GM15510 (cell line): ENCODE data around the gene EYA3.

Experiments used
- POLR2A ChIP-seq: IDR thresholded peaks from 3 replicates; pipeline ENCODE4 v1.6.1; 2011; ENCODE audit warnings: borderline replicate concordance; ENCODE audit not compliant: insufficient read length; ENCODE audit errors: extremely low read depth

Gene EYA3

DNA sequence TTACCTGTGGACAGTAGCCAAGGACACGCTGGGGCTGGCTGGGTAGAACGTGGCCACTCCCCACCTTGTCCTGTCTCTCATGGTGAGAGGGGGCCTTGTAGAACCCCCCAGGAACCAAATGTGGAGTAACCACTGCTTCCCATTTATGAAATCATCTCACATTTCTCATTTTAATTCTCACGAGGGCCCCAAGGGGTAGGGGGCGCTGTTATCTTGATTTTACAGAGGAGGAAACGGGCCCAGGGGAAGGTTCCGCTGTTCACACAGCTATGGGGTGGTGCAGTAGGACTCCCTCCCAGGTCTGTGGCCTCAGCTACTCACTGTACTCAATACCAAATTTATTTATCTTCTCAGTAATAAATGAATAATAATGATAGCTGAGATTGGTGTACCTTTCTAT, 148.1 kb downstream of the EYA3 start:
- TF ChIP-seq POLR2A = no peak

DNA sequence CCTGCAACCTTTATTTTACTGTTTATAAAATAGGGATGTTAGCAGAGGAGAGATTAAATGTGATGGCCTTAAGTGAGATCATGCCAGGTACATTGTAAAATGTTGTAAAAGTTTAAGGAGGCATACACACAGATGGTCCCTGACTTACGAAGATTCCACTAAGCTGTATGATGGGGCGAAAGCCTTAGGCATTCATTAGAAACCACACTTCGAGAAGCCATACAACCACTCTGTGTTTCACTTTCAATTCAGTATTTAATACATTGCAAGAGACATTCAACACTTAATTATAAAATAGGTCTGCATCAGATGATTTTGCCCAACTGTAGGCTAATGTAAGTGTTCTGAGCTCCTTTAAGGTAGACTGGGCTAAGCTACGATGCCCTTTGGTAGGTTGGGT, 149.9 kb downstream of the EYA3 start:
- TF ChIP-seq POLR2A = no peak

DNA sequence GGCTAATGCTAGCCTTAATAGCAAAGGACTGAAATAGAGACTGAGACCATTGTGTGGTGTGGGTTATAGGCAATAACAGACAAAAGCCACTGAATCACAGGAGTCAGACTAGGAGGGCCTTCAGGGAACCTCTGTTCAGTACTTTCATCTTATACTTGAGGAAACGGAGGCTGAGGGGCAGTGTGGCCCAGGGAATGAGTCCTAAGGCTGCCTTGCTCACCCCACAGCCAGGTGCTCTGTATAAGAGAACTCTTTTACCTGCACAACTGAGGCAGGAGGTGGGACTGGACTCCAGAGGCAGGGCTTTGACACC, 150.9 kb downstream of the EYA3 start:
- TF ChIP-seq POLR2A = no peak

DNA sequence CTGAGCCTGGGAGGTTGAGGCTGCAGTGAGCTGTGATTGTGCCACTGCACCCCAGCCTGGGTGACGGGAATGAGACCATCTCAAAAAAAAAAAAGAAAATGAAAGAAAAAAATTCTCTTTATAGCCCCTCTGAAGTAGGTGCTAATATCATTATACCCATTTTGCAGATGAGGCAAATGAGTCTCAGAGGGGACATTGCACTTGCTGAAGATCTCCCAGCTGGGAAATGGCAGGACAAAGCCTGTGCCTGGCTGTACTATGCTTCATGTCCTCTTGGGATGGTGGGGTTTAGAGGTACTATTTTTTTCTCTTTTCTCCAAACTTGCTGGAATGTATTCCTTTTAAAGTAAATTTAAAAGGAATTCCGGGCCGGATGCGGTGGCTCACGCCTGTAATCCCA, 152.0 kb downstream of the EYA3 start:
- no peak for TF ChIP-seq POLR2A

DNA sequence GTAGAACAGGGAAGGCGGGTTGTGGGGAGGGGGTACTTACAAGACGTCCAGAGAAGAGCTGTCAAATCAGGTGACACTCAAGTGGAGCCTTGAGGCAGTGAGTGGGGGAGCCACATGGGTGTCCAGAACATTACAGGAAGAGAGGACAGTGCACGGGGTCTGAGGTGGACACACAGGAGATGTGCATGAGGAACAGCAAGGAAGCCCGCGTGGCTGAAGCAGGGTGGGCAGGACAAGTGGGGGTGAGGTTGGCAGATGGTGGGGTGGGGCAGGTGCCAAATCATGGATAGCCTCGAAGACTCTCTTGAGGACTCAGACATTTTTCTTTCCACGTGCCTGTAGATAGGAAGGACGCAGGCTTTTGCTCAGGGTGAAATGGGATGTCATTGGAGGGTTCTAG, 152.7 kb downstream of the EYA3 start:
- TF ChIP-seq POLR2A = no peak

DNA sequence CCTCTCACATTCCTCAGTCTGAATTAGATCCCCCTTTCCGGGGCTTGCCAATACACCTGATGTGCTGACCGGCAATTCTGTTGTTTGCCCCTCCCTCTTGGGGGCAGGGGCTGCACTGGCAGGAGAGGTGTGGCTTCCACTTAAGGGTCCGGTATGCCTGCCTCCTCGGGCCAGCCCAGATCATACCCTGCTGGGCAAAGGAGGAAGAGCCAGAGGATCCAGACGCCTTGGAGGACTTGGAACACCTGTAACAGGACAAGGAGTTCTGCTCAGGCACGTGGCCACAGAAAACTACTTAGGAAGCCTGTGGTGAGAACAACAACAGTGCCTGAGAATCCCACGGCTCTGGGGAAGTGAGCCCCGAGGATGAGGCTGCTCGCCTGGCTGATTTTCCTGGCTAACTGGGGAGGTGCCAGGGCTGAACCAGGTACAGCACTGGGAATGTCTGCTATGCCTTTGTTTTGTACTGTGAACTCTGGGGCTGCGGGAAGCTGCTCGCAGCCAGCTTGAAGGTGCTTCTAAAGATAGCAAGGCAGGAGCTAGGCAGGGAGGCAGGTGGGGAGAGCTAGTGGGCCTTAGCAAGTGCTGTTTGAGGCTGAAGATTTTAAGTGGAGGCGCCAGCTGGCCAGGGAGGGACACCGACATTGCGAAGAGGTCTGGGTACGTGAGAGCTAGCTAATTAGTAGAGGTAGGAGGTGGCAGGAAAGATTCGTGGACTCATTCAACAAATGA, 153.4 kb downstream of the EYA3 start, which contains the start of gene SMPDL3B:
Gene SMPDL3B (plus strand): TSS at position 183 of the 732 bp plus-strand sequence. CDS start 184 bp downstream, at position 367.
- TF ChIP-seq POLR2A = no peak

DNA sequence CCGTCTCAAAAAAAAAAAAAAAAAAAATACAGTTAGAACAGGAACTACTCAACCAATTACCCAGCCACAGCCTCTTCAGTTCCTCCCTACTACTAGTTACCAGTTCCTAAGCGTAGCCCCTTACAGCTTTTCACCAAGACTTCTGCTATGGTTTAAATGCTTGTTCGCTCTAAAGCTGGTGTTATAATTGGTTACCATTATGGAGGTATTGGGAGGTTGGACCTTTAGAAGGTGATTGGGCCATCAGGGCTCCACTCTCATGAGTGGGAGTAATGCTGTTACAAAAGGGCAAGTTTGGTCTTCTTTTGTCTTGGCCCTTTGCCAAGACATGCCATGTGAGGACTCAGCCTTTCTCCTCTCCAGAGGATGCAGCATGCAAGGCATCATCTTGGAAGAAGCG, 156.7 kb downstream of the EYA3 start:
- TF ChIP-seq POLR2A = no peak

DNA sequence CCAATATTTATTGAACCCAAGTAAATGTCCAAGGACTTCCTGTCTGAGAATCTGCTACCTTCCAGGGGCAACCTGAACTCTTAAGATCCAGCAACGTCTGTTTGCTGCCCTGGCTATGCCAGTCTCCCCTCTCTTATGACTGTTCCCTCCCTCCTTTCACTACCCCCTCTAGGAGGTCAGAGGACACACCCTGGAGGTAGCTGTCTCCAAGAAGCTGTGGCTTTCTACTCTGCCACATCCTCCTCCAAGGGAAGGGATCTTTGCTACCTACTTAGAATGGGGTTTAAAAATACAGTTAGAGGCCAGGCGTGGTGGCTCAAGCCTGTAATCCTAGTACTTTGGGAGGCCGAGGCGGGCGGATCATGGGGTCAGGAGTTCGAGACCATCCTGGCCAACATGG, 157.2 kb downstream of the EYA3 start:
- TF ChIP-seq POLR2A = no peak

DNA sequence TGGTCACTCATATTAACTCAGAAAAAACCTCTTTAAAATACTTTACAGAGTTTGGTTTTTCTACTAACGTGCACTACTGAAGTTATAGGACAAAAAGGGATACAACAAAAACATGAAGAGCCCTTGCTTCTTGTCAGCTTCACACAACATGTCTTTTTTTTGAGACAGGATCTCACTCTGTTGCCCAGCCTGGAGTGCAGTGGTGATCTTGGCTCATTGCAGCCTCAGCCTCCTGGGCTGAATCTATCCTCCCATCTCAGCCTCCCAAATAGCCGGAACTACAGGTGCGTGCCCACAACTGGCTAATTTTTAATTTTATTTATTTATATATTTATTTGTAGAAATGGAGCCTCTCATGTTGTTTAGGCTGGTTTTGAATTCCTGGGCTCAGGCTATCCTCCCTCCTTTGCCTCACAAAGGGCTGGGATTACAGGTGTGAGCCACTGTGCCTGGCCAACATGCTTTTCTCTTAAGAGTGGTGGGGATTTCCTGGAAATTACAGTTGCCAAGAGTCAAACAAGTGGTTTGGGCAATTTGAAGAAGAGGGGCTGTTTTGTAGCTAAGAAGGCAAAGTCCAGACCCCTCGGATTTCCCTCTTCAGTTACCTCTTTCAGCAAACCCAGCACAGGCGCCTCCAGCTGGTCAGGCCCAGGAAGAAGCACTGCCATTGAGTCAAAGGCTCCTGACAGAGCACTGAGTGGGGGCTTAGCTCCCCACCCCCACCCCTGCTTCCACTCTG, 160.0 kb downstream of the EYA3 start:
- no peak for TF ChIP-seq POLR2A

DNA sequence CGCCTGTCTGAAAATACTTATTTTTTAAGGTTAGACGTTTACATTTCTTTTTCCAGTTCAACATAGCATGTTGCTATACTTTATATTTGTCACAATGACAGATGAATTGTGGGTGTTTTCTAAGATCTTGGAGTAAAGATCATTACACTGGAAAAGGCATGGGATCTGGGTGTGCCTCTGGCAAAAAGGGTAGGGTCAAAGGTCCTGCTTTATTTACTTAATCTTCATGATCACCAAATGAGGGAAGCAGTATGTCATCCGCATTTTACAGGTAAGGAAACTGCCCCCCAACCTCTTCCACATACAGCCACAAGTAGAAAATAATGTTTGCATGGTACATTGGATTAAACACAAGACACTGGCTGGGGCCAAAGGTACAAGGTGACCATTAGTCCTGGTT, 166.1 kb downstream of the EYA3 start:
- TF ChIP-seq POLR2A = no peak
